ENCODE results near the gene TRPM3.

GRCh38 chr9:71108937-71109336 is 12.5 kb downstream of the TRPM3 start:
- TF ChIP-seq ZNF175 (tag by site-specific recombination; IDR thresholded peaks at IDR 0.05) (no peak), CTCF (tag by site-specific recombination; IDR thresholded peaks at IDR 0.05) (no peak), GLI2 (tag by site-specific recombination; IDR thresholded peaks at IDR 0.05; ENCODE audit: borderline replicate concordance, low read depth) (no peak)
